Smooth muscle cell (in vitro differentiated cells): ENCODE results near the gene HPN. TPM values are rescaled to one million over a fixed set of nuclear protein-coding genes. Genes with fewer than 3 reads are reported as not detected.

Experiments
- DNase-seq: peaks from one replicate; lab custom pipeline; 2025; ENCODE audit not compliant: unreplicated experiment; lab: John Stamatoyannopoulos, UW
- H2AFZ ChIP-seq: fragments of 200-600 bp; sonication (generic); 2 replicates; pipeline ENCODE4 v1.6.0; 2016; ENCODE audit warnings: antibody characterized with exemption, low read depth, mild to moderate bottlenecking
- H3F3A ChIP-seq: fragments of 200-600 bp; sonication (generic); 2 replicates; pipeline ENCODE4 v1.6.0; 2017; ENCODE audit warnings: antibody characterized with exemption, low read depth
- H3K27ac ChIP-seq: fragments of 200-600 bp; sonication (generic); 2 replicates; pipeline ENCODE4 v1.5.1; 2016; ENCODE audit warnings: low read depth, mild to moderate bottlenecking
- H3K27me3 ChIP-seq: fragments of 200-600 bp; sonication (generic); 2 replicates; pipeline ENCODE4 v1.6.1; 2016; ENCODE audit warnings: low read depth, mild to moderate bottlenecking
- H3K36me3 ChIP-seq: fragments of 200-600 bp; sonication (generic); 2 replicates; pipeline ENCODE4 v1.5.1; 2016; ENCODE audit warnings: low read depth
- H3K4me1 ChIP-seq: fragments of 200-600 bp; sonication (generic); 2 replicates; pipeline ENCODE4 v1.5.1; 2016; ENCODE audit warnings: low read depth
- H3K4me2 ChIP-seq: fragments of 200-600 bp; sonication (generic); 2 replicates; pipeline ENCODE4 v1.6.0; 2016; ENCODE audit warnings: mild to moderate bottlenecking
- H3K4me3 ChIP-seq: fragments of 200-600 bp; sonication (generic); 2 replicates; pipeline ENCODE4 v1.5.1; 2016; ENCODE audit warnings: mild to moderate bottlenecking
- H3K79me2 ChIP-seq: fragments of 200-600 bp; sonication (generic); 2 replicates; pipeline ENCODE4 v1.6.0; 2016; ENCODE audit warnings: low read depth, mild to moderate bottlenecking
- H3K9ac ChIP-seq: fragments of 200-600 bp; sonication (generic); 2 replicates; pipeline ENCODE4 v1.6.0; 2016; ENCODE audit warnings: low read depth
- H3K9me3 ChIP-seq: fragments of 200-600 bp; sonication (generic); replicated peaks from 2 replicates; pipeline ENCODE4 v1.5.1; 2016; ENCODE audit warnings: low read depth
- H4K20me1 ChIP-seq: fragments of 200-600 bp; sonication (generic); 2 replicates; pipeline ENCODE4 v1.6.0; 2016; ENCODE audit warnings: low read depth
- WGBS: methylation state at CpG from one replicate; pipeline ENCODE4 v1.1.7; 2016; ENCODE audit warnings: low lambda C conversion rate; 5-methylcytosine and 5-hydroxymethylcytosine counted together
- polyA plus RNA-seq: library from polyadenylated mRNA; unstranded; fragments of >200 nt; fragmentation: Nextera tagmentation; extraction: Ambion mirVana; gene quantifications from 2 replicates; pipeline ENCODE4 v1.2.1, GENCODE V29; 2016
- total RNA-seq: library from RNA; depleted of rRNA; stranded (reverse); fragments of >200 nt; gene quantifications from 2 replicates; pipeline ENCODE4 v1.2.3, GENCODE V29; 2014
- TF ChIP-seq, protein P1 (sequence below): fragments of 200-600 bp; sonication (generic); IDR thresholded peaks from 2 replicates; pipeline ENCODE4 v1.5.1; 2017; ENCODE audit warnings: borderline replicate concordance, mild to moderate bottlenecking, antibody characterized with exemption; ENCODE audit not compliant: insufficient read depth, poor library complexity, severe bottlenecking

The HPN gene
- total and polyA plus RNA-seq, 2 experiments from 2014 or later: 1.3 to 4.1 TPM

DNA sequence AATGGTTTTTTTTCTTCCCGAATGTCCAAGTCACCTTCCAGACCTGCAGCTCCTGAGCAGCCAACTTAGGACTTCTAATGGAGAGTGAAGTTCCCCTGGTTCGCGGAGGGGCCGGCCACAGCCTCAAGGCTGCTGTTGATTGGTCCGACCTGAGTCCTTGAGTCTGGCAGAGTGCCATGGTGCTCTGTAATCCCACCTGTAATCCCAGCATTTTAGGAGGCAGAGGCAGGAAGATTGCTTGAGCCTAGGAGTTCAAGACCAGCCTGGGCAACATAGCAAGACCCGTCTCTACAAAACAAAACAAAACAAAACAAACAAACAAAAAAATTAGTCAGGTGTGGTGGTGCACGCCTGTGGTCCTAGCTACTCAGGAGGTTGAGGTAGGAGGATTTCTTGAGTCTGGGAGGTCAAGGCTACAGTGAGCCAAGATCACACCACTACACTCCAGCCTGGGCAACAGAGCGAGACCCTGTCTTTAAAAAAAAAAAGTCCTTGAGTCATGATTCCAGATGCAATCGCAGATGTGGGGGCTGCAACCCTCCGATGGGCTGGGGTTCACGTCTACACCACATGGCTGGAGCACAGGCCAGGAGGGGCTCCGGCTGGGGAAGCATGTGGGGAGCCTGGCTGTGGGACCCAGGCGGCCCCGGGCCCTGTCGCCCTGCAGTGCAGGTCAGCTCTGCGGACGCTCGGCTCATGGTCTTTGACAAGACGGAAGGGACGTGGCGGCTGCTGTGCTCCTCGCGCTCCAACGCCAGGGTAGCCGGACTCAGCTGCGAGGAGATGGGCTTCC, 17.7 kb downstream of the HPN start:
- H3K27me3 ChIP-seq: peaks cover 7% of the 10 kb centered on the region
- H3K4me2 ChIP-seq: no peak overlapping the region
- H3K4me3 ChIP-seq: no peak overlapping the region
- no peak overlapping the region for H3K9ac ChIP-seq
- H4K20me1 ChIP-seq: no peaks in the 10 kb centered on the region
- H3K27ac ChIP-seq: no peak overlapping the region
- TF ChIP-seq, protein P1, sequence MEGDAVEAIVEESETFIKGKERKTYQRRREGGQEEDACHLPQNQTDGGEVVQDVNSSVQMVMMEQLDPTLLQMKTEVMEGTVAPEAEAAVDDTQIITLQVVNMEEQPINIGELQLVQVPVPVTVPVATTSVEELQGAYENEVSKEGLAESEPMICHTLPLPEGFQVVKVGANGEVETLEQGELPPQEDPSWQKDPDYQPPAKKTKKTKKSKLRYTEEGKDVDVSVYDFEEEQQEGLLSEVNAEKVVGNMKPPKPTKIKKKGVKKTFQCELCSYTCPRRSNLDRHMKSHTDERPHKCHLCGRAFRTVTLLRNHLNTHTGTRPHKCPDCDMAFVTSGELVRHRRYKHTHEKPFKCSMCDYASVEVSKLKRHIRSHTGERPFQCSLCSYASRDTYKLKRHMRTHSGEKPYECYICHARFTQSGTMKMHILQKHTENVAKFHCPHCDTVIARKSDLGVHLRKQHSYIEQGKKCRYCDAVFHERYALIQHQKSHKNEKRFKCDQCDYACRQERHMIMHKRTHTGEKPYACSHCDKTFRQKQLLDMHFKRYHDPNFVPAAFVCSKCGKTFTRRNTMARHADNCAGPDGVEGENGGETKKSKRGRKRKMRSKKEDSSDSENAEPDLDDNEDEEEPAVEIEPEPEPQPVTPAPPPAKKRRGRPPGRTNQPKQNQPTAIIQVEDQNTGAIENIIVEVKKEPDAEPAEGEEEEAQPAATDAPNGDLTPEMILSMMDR: no peak
- DNase-seq: no peak
- no peaks in the 10 kb centered on the region for H3K4me1 ChIP-seq
- H3K79me2 ChIP-seq: no peaks in the 10 kb centered on the region
- 92% methylated on average over 24 of the region's 26 CpGs for WGBS
- H3F3A ChIP-seq: no peaks in the 10 kb centered on the region
- no peak overlapping the region for H2AFZ ChIP-seq
- H3K9me3 ChIP-seq: no peaks in the 10 kb centered on the region
- H3K36me3 ChIP-seq: no peaks in the 10 kb centered on the region

DNA sequence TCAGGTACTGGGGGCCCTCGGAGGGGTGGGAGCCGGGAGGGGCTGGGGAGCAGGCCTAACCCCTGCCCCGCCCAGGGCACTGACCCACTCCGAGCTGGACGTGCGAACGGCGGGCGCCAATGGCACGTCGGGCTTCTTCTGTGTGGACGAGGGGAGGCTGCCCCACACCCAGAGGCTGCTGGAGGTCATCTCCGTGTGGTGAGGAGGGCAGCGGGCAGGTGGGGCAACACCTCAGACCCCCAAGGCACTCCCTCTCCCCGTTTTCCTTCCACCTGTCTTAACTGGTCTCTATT, 18.2 kb downstream of the HPN start:
- WGBS: 89% methylated on average over 13 of the region's 15 CpGs
- DNase-seq: no peak
- no peak overlapping the region for H3K4me2 ChIP-seq
- no peak overlapping the region for H2AFZ ChIP-seq
- no peak overlapping the region for H3K4me3 ChIP-seq
- no peaks in the 10 kb centered on the region for H3F3A ChIP-seq
- no peaks in the 10 kb centered on the region for H4K20me1 ChIP-seq
- H3K9ac ChIP-seq: no peak overlapping the region
- no peaks in the 10 kb centered on the region for H3K9me3 ChIP-seq
- H3K36me3 ChIP-seq: no peaks in the 10 kb centered on the region
- TF ChIP-seq, protein P1: no peak
- no peaks in the 10 kb centered on the region for H3K4me1 ChIP-seq
- peaks cover 7% of the 10 kb centered on the region for H3K27me3 ChIP-seq
- H3K79me2 ChIP-seq: no peaks in the 10 kb centered on the region
- no peak overlapping the region for H3K27ac ChIP-seq

- Histone ChIP-seq H3K9ac (no peak overlapping the region), H2AFZ (no peak overlapping the region), H3K4me2 (no peak overlapping the region), H3K27me3 (peaks cover 7% of the 10 kb centered on the region), H3K36me3 (no peaks in the 10 kb centered on the region), H3K27ac (no peak overlapping the region), H4K20me1 (no peaks in the 10 kb centered on the region), H3K9me3 (no peaks in the 10 kb centered on the region), H3K4me3 (no peak overlapping the region), H3K79me2 (no peaks in the 10 kb centered on the region), H3K4me1 (no peaks in the 10 kb centered on the region), H3F3A (no peaks in the 10 kb centered on the region)
- 94% methylated on average over 29 of the region's 29 CpGs for WGBS
- no peak for DNase-seq
- TF ChIP-seq, protein P1: no peak
These were observed 18.8 kb downstream of the HPN start for GRCh38 chr19:35060160-35060855.
